HepG2 (cell line): ENCODE results near the gene IZUMO4.

Experiments
- ELF4 ChIP-seq: sonication (generic); formaldehyde crosslinking; IDR thresholded peaks from 2 replicates; pipeline ENCODE4 v1.5.0; 2020; ENCODE audit warnings: missing genetic modification reagents, mild to moderate bottlenecking, moderate library complexity, borderline replicate concordance
- JUN ChIP-seq: sonication (generic); formaldehyde crosslinking; IDR thresholded peaks from 2 replicates; pipeline ENCODE4 v1.4.0; 2020; ENCODE audit warnings: mild to moderate bottlenecking, missing genetic modification reagents

- no peak for TF ChIP-seq ELF4 (CRISPR knock-in tag)
- no peak for TF ChIP-seq JUN (CRISPR knock-in tag)
These were observed 48.4 kb upstream of the IZUMO4 start for GRCh38 chr19:2048104-2048958.
